Coronary artery (tissue), 2 donors: Measurements from ENCODE around the gene SREK1IP1.
"Not testable (repeated sequence)": the region's sequence is repeated elsewhere in the genome, so short reads cannot be mapped to it uniquely, and the experiment has no call there.

Experiments used
- DNase-seq: peaks from one replicate; pipeline ENCODE4 v3.0.0-alpha.2; 2017; ENCODE audit warnings: low spot score
- H3K27ac ChIP-seq, 2 donors: fragments of 200-600 bp; sonication (generic); one replicate each; pipeline ENCODE4 v1.5.1; 2016 to 2019
- H3K4me3 ChIP-seq: fragments of 200-600 bp; sonication (generic); 2 replicates; pipeline ENCODE4 v1.5.1; 2016; ENCODE audit warnings: mild to moderate bottlenecking, moderate library complexity
- TF ChIP-seq, protein P1 (sequence below): fragments of 200-600 bp; sonication (generic); IDR thresholded peaks from one replicate; pipeline ENCODE4 v1.5.1; 2019; ENCODE audit warnings: antibody characterized with exemption

SREK1IP1 gene

DNA sequence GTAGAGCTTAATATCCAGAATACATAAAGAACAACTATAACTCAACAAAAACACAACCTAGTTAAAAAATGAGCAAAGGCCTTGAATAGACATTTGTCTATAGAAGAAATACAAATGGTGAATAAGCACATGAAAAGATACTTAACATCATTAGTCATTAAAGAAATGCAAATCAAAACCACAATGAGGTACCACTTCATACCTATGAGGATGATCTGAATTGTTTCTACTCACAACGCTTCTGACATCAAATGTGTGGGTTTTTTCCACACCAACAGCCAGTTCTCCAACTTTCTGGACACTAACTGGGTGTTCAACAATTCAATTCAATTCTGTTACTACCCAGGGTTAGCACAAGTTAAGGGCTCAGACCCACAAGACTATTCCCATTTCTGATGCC is 22.0 kb downstream of the SREK1IP1 start:
- no peak overlapping the region for H3K4me3 ChIP-seq
- no peak overlapping the region for H3K27ac ChIP-seq
- DNase-seq, result no peak
- TF ChIP-seq, protein P1, sequence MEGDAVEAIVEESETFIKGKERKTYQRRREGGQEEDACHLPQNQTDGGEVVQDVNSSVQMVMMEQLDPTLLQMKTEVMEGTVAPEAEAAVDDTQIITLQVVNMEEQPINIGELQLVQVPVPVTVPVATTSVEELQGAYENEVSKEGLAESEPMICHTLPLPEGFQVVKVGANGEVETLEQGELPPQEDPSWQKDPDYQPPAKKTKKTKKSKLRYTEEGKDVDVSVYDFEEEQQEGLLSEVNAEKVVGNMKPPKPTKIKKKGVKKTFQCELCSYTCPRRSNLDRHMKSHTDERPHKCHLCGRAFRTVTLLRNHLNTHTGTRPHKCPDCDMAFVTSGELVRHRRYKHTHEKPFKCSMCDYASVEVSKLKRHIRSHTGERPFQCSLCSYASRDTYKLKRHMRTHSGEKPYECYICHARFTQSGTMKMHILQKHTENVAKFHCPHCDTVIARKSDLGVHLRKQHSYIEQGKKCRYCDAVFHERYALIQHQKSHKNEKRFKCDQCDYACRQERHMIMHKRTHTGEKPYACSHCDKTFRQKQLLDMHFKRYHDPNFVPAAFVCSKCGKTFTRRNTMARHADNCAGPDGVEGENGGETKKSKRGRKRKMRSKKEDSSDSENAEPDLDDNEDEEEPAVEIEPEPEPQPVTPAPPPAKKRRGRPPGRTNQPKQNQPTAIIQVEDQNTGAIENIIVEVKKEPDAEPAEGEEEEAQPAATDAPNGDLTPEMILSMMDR, result no peak

DNA sequence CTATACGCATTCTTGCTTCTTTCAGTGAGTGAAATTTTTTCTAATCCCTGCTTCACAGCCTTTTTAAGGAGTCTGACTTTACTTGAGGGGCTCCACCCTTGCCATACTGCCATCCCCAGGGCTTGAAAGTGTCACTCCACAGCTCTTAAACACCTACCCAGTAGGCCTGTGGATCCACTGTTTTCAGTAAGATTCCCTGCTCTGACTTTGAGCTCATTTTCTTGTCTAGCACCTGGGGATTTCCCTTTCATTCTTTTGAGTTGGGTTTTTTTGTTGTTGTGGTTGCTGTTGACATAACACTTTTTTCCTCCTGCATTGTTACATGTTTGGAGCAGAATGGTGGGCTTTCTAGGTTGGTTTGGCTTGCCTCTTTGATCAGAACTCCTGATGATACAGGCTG is 23.6 kb downstream of the SREK1IP1 start:
- no peak for DNase-seq
- H3K27ac ChIP-seq, result no peak overlapping the region
- no peak overlapping the region for H3K4me3 ChIP-seq
- TF ChIP-seq, protein P1, result no peak

DNA sequence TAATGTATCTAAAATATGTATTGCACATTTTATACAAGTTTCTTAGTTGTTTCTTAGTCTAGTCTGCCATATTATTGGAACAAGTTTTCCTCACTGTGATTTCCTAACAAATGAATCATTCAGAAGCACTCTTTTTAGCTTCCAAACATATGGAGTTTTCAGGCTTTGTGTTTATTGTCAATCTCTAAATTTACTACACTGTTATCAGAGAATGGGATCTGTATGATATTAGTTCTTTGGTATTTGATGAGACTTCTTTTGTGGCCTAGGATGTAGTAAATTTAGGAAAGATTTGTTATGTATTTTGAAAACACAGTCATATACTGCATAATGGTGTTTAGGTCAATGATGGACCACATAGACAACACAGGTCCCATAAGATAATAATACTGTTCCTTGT is 25.7 kb downstream of the SREK1IP1 start:
- no peak for DNase-seq
- TF ChIP-seq, protein P1, result no peak
- H3K4me3 ChIP-seq, result no peak overlapping the region
- H3K27ac ChIP-seq, result no peak overlapping the region

DNA sequence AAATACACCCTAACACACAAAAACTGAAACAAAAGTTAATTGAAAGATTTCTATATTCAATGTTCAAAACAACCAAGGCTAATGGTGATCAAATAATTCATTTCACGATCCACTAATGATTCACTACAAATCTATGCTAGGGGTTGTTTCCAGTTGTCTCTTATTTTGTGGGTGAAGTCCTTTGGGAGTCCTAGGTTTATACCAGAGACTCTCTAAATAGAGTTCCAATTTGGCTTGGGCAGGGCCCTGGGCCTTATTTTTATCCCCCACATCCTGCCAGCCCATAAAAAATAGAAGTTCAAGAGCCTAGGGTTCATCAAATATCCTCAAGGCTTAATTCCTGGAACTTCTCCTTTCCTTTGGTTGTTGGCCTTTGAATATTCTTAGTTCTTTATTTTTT is 26.1 kb downstream of the SREK1IP1 start:
- TF ChIP-seq, protein P1, result no peak
- Histone ChIP-seq H3K27ac (no peak overlapping the region), H3K4me3 (no peak overlapping the region)
- no peak for DNase-seq

DNA sequence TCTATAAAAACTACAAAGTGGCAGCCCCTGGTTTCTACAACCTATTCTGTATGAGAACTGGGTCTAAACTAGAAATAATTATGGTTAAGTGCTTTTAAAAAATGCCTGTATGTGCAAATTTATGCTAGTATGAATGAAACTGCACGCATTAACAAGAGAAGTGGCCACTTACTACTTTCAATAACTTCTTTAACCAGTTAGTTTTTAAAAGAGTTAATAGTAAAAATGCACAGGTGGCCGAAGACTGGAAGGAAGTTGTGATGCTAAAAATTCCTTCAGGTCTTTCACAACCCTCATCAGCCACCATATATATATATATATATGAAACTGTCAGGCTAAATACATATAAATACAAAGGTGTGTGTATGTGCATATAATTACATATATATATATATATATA is 41.3 kb downstream of the SREK1IP1 start:
- Histone ChIP-seq H3K27ac (no peak overlapping the region), H3K4me3 (no peak overlapping the region)
- DNase-seq, result no peak
- TF ChIP-seq, protein P1, result no peak

DNA sequence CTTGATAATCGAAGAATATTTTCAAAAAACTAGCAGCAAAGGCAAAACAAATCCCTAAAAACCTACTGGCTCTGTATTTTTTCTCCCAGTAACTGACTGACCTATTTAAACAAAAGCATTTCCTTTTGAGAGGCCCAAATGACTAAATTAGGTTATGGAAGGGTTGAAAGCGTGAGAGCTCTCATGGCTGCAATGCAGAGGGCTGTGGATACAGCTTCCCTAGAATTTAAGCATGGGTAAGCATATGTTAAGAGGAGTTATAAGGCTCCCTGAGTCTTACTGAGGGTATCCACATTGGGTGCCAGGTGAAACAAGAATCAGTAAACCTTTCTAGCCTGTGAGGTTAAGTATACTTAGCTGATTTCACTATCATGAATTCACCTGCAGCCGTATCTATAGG is 45.9 kb downstream of the SREK1IP1 start:
- no peak overlapping the region for H3K27ac ChIP-seq
- TF ChIP-seq, protein P1, result no peak
- no peak overlapping the region for H3K4me3 ChIP-seq
- DNase-seq, result no peak

DNA sequence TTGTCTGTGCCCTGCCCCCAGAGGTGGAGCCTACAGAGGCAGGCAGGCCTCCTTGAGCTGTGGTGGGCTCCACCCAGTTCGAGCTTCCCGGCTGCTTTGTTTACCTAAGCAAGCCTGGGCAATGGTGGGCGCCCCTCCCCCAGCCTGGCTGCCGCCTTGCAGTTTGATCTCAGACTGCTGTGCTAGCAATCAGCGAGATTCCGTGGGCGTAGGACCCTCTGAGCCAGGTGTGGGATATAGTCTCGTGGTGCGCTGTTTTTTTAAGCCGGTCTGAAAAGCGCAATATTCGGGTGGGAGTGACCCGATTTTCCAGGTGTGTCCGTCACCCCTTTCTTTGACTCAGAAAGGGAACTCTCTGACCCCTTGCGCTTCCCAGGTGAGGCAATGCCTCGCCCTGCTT is 54.0 kb downstream of the SREK1IP1 start:
- H3K4me3 ChIP-seq, H3K27ac ChIP-seq, DNase-seq: not testable (repeated sequence)

DNA sequence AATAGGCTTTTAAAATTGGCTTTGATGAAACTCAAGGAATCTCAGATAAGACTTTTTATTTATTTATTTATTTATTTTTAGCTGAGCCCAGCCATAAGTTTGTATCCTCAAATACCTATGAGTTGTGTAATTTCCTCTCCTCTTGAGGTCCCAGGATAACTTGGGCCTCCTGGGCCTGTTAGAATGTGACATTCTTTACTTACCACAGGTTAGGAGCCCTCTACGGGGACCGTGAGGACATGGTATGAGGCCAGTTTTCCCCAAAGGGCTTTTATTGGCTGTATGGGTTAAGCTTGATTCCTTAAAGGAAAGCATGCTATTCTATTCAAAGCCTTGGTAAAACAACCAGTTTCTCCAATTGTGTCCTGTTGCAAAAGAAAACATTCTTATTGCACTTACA is 61.3 kb downstream of the SREK1IP1 start:
- TF ChIP-seq, protein P1, result no peak
- Histone ChIP-seq H3K27ac (no peak overlapping the region), H3K4me3 (no peak overlapping the region)
- no peak for DNase-seq

DNA sequence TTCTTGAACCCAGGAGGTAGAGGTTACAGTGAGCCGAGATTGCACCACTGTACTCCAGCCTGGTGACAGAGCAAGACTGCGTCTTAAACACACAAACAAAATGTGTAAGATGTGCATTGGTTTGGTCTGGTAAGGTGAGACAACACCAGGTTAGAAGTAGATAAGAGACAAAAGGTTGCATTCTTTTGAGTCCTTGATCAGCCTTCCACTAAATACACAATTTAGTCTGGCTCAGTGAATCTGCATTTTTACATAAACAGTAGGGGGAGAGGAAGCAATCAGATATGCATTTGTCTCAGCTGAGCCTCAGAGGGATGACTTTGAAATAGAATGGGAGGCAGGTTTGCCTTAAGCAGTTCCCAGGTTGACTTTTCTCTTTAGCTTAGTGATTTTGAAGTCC is 62.4 kb downstream of the SREK1IP1 start:
- not testable (repeated sequence) for H3K27ac ChIP-seq, DNase-seq, H3K4me3 ChIP-seq
